Activated T-cell treated with anti-CD3 and anti-CD28 coated beads, Interleukin-2, amount 50 U/mL, for 72 hours (primary cell): ENCODE results near the gene PRELID2. TPM values are rescaled to one million over a fixed set of nuclear protein-coding genes. Genes with fewer than 3 reads are reported as not detected.

ENCODE experiments used
- ATAC-seq, 2 donors: fragments of 150-1000 bp; cut with Tn5 transposase; replicated peaks in 1 of 2; 2 replicates each; pipeline ENCODE4 v1.10.0; 2021; ENCODE audit warnings: moderate library complexity in 2 of 2, mild to moderate bottlenecking in 1 of 2
- DNase-seq, 2 donors: peaks; one replicate each; pipeline ENCODE4 v3.0.0; 2021 to 2022; ENCODE audit warnings: mixed read lengths in 1 of 2
- H3K27ac Mint-ChIP-seq: one replicate; pipeline ENCODE4 v1.8.0; 2022; ENCODE audit warnings: mild to moderate bottlenecking, moderate library complexity, mixed read lengths
- H3K27me3 Mint-ChIP-seq: one replicate; pipeline ENCODE4 v1.8.0; 2022; ENCODE audit warnings: low read depth, mixed read lengths
- H3K36me3 Mint-ChIP-seq, 2 donors: one replicate each; pipeline ENCODE4 v1.8.0; 2022; ENCODE audit warnings: mixed read lengths in 2 of 2, mild to moderate bottlenecking in 1 of 2; ENCODE audit not compliant: insufficient read depth in 2 of 2
- H3K4me1 Mint-ChIP-seq: one replicate; pipeline ENCODE4 v1.8.0; 2022; ENCODE audit warnings: low read depth, mixed read lengths
- H3K4me3 Mint-ChIP-seq, 2 donors: one replicate each; pipeline ENCODE4 v1.8.0; 2022; ENCODE audit warnings: mild to moderate bottlenecking in 2 of 2, mixed read lengths in 2 of 2, moderate library complexity in 2 of 2
- H3K9me3 Mint-ChIP-seq, 2 donors: one replicate each; pipeline ENCODE4 v1.8.0; 2022; ENCODE audit warnings: mixed read lengths in 2 of 2
- total RNA-seq, 2 donors: library from RNA; stranded (reverse); gene quantifications; one replicate each; pipeline ENCODE4 v1.2.3, GENCODE V29; 2022

The PRELID2 gene
- total RNA-seq, 2 donors from 2014 or later = 2.3 to 4.6 TPM

DNA sequence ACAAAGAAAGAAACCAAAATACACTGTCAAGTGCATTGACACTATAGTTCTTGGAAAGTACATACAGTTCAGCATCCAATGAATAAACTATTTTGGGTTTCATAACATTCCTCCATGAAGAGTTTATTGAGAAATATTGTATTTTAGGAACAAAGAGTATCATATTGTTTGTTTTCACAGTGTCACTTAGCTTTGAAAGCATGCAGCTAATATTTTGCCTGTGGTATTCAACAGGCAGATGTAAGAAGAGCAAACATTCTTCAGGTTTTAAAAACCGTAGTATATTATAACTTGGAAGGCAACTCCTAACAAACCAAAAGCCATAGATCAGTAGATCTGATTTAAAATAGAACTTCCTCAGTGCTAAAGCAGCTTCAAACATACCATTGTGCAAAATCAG lies 4.5 kb downstream of the PRELID2 start:
- peaks cover 13% of the 10 kb centered on the region for H3K27me3 Mint-ChIP-seq
- H3K4me3 Mint-ChIP-seq = no peak overlapping the region
- no peaks in the 10 kb centered on the region for H3K9me3 Mint-ChIP-seq
- peaks cover 8% of the 10 kb centered on the region for H3K4me1 Mint-ChIP-seq
- no peaks in the 10 kb centered on the region for H3K36me3 Mint-ChIP-seq
- no peak overlapping the region for H3K27ac Mint-ChIP-seq
- no peak for DNase-seq
- no peak for ATAC-seq

DNA sequence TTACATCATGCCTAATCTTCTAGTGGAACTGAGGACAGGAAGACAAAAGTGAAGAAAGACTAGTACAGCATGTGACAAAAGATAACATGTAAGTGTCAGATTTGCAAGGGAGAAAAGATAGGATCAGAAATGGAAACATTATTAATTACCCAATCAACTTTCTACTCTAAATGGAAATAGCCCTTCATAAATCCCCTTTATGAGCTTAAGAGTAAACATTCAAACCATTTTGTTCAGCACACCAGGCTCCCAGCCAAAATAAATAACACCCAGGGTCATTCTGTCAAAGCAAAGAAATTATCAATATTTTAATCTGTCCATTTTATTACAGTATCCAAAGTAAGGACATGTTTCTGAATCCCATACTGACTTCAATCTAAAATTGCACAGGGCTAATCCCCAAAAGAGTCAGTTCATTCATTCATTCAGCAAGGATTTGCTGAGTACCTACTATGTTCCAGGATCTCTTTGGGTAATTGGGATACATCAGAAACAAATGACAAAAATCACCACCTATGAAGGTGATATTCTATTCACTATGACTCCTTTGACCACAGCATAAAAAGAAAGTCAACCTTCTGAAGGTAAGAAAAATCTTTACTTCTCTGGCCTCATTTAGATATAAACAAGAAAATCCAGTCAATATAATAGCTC lies 5.3 kb downstream of the PRELID2 start:
- H3K36me3 Mint-ChIP-seq = no peaks in the 10 kb centered on the region

GRCh38 chr5:145826895-145827674 lies 8.1 kb downstream of the PRELID2 start:
- no peak for ATAC-seq
- Mint-ChIP-seq H3K27ac (no peak overlapping the region), H3K4me3 (no peak overlapping the region), H3K27me3 (no peaks in the 10 kb centered on the region), H3K9me3 (no peaks in the 10 kb centered on the region), H3K36me3 (no peaks in the 10 kb centered on the region), H3K4me1 (peaks cover 6% of the 10 kb centered on the region)
- DNase-seq = no peak

More for the DNA sequence above, 5.3 kb downstream of the PRELID2 start:
- peaks cover 13% of the 10 kb centered on the region for H3K27me3 Mint-ChIP-seq
- H3K4me3 Mint-ChIP-seq = no peak overlapping the region
- H3K27ac Mint-ChIP-seq = no peak overlapping the region
- no peak for DNase-seq
- H3K4me1 Mint-ChIP-seq = peaks cover 6% of the 10 kb centered on the region
- H3K9me3 Mint-ChIP-seq = no peaks in the 10 kb centered on the region
- no peak for ATAC-seq

DNA sequence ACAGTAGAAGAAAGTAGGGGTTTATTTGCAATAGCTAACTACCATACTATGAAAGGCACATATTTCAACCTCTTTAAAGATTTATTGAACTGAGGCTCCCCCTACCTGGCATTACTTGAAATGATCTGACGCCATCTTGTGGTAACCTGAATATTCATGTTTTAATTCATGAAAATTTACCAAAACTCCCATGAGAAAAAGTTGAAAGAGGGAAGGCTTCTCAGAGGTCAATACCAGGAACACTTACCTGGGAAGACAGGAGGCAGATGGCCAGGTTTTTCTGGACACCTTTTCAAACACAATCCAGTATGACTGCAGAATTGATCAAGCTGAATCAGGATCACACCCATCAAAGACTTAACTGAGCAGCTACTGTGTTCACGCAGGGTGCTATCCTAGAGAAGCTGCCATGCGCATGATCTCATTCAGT lies 9.4 kb downstream of the PRELID2 start:
- DNase-seq (peak in 1 of 2 donors; percentile 3), ATAC-seq (peak in 1 of 2 donors; percentile 48)
- no peak overlapping the region for H3K27ac Mint-ChIP-seq
- no peaks in the 10 kb centered on the region for H3K9me3 Mint-ChIP-seq
- H3K27me3 Mint-ChIP-seq = no peaks in the 10 kb centered on the region
- H3K36me3 Mint-ChIP-seq = no peaks in the 10 kb centered on the region
- H3K4me3 Mint-ChIP-seq = no peak overlapping the region
- peaks cover 3% of the 10 kb centered on the region for H3K4me1 Mint-ChIP-seq

DNA sequence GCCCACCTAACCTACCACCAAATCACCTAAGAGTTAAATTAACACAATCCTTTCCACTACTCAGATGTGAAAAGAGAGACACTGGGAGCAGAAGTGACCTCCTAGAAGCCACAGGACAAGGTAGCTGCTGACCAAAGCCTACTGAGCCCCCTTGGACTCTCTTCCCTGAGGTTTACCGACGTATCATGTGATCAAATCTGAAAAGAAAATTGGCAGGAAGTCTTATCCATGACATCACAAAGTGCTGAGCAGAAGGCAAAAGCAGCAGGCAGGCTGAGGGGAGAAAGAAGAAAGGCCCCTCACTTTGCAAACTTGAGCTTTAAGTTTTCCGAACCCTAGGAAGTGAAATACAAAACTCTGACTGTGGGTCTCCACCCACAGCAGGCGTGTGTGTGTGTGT lies 11.1 kb downstream of the PRELID2 start:
- H3K27ac Mint-ChIP-seq = no peak overlapping the region
- H3K4me3 Mint-ChIP-seq = no peak overlapping the region
- H3K9me3 Mint-ChIP-seq = no peaks in the 10 kb centered on the region
- no peaks in the 10 kb centered on the region for H3K4me1 Mint-ChIP-seq
- no peaks in the 10 kb centered on the region for H3K27me3 Mint-ChIP-seq
- ATAC-seq = no peak
- DNase-seq = no peak
- no peaks in the 10 kb centered on the region for H3K36me3 Mint-ChIP-seq

GRCh38 chr5:145818604-145819003 lies 16.5 kb downstream of the PRELID2 start:
- H3K9me3 Mint-ChIP-seq = no peaks in the 10 kb centered on the region
- H3K27me3 Mint-ChIP-seq = no peaks in the 10 kb centered on the region
- H3K36me3 Mint-ChIP-seq = no peaks in the 10 kb centered on the region
- H3K4me1 Mint-ChIP-seq = no peaks in the 10 kb centered on the region
- H3K4me3 Mint-ChIP-seq = no peak overlapping the region
- H3K27ac Mint-ChIP-seq = no peak overlapping the region
- DNase-seq = no peak
- ATAC-seq = no peak

DNA sequence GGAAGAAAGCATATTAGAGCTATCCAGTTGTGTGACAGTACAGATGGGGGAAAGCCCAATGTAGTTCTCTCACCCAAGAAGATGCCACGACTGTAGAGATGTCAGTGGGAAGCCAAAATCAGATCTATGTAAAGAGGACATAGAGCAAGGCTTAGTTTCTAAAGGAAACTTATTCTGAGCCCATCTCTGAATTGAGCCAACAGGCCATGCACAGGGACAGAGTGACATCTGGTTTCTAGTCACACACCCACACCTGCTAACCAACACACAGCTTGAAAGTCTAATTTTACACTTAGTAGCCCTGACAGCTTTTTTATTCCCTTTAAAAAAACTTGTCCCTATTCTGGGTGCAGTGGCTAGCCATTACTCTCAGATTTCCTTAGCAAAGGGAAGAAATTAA lies 22.3 kb downstream of the PRELID2 start:
- DNase-seq (no peak), ATAC-seq (no peak)
- no peaks in the 10 kb centered on the region for H3K4me1 Mint-ChIP-seq
- H3K36me3 Mint-ChIP-seq = no peaks in the 10 kb centered on the region
- no peaks in the 10 kb centered on the region for H3K9me3 Mint-ChIP-seq
- H3K4me3 Mint-ChIP-seq = no peak overlapping the region
- no peaks in the 10 kb centered on the region for H3K27me3 Mint-ChIP-seq
- no peak overlapping the region for H3K27ac Mint-ChIP-seq

DNA sequence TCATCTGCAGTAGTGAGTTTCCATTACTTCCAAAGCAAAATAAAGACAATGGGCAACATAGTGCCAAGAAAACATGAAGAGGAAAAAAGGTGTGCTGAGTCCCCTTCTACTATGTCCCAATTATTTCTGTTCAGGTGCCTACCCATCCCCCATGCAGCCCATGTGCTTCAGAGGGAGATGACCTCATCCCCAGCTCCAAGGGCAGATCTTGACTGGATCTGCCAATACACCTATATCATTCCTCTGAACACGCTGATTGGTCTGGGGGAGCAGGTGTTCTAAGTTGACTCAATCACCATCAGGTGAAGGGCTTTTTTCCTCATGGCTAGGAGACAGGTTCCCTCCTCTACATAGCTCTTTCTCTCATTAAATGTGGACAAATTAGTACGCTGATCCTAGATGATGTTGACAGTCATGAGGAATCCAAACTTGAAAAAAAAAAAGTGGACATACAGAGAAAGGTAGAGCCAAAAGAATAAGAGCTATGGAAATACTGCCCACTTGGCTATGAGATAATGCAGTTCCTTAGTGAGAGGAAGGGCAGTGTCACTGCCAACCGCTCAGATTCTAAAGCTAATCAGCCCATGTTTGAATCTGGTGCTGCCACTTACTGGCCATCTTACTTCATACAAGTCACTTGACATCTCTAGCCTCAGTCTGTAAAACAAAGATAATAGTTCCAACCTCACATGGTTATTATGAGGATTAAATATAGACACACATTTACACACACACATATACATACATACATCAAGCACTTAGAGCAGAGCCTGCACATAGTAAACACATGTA lies 23.1 kb downstream of the PRELID2 start:
- no peaks in the 10 kb centered on the region for H3K9me3 Mint-ChIP-seq
- no peaks in the 10 kb centered on the region for H3K27me3 Mint-ChIP-seq
- ATAC-seq (no peak), DNase-seq (no peak)
- H3K4me1 Mint-ChIP-seq = no peaks in the 10 kb centered on the region
- no peak overlapping the region for H3K27ac Mint-ChIP-seq
- no peak overlapping the region for H3K4me3 Mint-ChIP-seq
- H3K36me3 Mint-ChIP-seq = no peaks in the 10 kb centered on the region

DNA sequence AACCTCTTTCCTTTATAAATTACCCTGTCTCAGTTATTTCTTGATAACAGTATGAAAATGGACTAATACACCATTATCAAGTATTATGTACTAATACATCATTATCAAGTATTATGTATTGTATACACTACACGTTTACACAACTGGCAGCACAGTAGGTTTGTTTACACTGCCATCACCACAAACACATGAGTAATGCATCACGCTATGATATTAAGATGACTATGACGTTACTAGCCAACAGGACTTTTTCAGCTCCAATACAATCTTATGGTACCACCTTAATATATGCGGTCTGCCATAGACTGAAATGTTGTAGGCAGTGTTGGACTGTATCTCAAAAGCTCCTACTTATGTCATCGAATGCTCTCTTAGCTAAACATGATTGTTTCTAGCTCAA lies 28.2 kb downstream of the PRELID2 start:
- DNase-seq (no peak), ATAC-seq (no peak)
- H3K4me1 Mint-ChIP-seq = no peaks in the 10 kb centered on the region
- no peak overlapping the region for H3K27ac Mint-ChIP-seq
- H3K36me3 Mint-ChIP-seq = no peaks in the 10 kb centered on the region
- peaks cover 2 to 4% of the 10 kb centered on the region in 2 donors for H3K9me3 Mint-ChIP-seq
- H3K4me3 Mint-ChIP-seq = no peak overlapping the region
- no peaks in the 10 kb centered on the region for H3K27me3 Mint-ChIP-seq

GRCh38 chr5:145805819-145806218 lies 29.3 kb downstream of the PRELID2 start:
- no peak overlapping the region for H3K27ac Mint-ChIP-seq
- no peaks in the 10 kb centered on the region for H3K36me3 Mint-ChIP-seq
- DNase-seq = no peak
- H3K4me1 Mint-ChIP-seq = no peaks in the 10 kb centered on the region
- H3K4me3 Mint-ChIP-seq = no peak overlapping the region
- no peak for ATAC-seq
- H3K9me3 Mint-ChIP-seq = peaks cover 4% of the 10 kb centered on the region in 2 donors
- no peaks in the 10 kb centered on the region for H3K27me3 Mint-ChIP-seq

- Mint-ChIP-seq H3K27me3 (no peaks in the 10 kb centered on the region), H3K4me1 (no peaks in the 10 kb centered on the region), H3K27ac (no peak overlapping the region), H3K4me3 (no peak overlapping the region), H3K36me3 (no peaks in the 10 kb centered on the region), H3K9me3 (peaks cover 4% of the 10 kb centered on the region in 2 donors)
- DNase-seq = no peak
- no peak for ATAC-seq
Observed at GRCh38 chr5:145804701-145805100, 30.4 kb downstream of the PRELID2 start.

GRCh38 chr5:145803112-145804004 lies 31.8 kb downstream of the PRELID2 start:
- Mint-ChIP-seq H3K9me3 (peaks cover 4% of the 10 kb centered on the region in 2 donors), H3K27ac (no peak overlapping the region), H3K4me3 (no peak overlapping the region), H3K36me3 (no peaks in the 10 kb centered on the region), H3K4me1 (no peaks in the 10 kb centered on the region), H3K27me3 (no peaks in the 10 kb centered on the region)
- ATAC-seq (no peak), DNase-seq (no peak)
